ENCODE data around the gene ATXN7L2.

The ATXN7L2 gene

GRCh38 chr1:109499661-109500536, 16.2 kb downstream of the ATXN7L2 start:
- peak; percentile 31 for DNase-seq

GRCh38 chr1:109500941-109501381, 17.3 kb downstream of the ATXN7L2 start:
- peak; percentile 62 for DNase-seq

GRCh38 chr1:109501644-109502363, 18.1 kb downstream of the ATXN7L2 start:
- DNase-seq: no peak

DNA sequence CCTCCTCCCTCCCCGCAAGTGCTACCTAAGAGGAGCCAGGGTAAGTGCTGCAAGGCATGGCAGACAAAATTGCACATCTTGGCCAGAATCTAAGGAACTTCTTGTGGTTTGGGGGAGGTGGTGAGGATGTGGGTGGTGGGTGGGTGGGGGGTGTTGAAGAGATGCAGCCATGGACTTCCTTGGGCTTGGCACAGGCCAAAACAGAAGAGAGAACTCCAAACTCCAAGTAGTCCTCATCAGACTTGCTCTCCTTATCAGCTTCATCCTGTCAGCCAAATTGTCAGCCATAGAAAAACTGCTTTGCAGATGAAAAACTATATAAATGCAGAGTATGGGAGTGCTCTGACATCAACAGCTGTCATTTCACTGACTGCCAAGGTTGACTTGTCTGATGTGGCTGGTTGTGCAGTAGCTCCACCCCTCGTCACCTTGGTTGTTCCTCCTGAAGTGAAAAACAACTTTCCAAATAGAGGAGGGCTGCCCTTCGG, 18.7 kb downstream of the ATXN7L2 start:
- DNase-seq: no peak

- no peak for DNase-seq
Measured at GRCh38 chr1:109503935-109504334, 20.2 kb downstream of the ATXN7L2 start.

GRCh38 chr1:109504974-109505373, 21.3 kb downstream of the ATXN7L2 start:
- no peak for DNase-seq

DNA sequence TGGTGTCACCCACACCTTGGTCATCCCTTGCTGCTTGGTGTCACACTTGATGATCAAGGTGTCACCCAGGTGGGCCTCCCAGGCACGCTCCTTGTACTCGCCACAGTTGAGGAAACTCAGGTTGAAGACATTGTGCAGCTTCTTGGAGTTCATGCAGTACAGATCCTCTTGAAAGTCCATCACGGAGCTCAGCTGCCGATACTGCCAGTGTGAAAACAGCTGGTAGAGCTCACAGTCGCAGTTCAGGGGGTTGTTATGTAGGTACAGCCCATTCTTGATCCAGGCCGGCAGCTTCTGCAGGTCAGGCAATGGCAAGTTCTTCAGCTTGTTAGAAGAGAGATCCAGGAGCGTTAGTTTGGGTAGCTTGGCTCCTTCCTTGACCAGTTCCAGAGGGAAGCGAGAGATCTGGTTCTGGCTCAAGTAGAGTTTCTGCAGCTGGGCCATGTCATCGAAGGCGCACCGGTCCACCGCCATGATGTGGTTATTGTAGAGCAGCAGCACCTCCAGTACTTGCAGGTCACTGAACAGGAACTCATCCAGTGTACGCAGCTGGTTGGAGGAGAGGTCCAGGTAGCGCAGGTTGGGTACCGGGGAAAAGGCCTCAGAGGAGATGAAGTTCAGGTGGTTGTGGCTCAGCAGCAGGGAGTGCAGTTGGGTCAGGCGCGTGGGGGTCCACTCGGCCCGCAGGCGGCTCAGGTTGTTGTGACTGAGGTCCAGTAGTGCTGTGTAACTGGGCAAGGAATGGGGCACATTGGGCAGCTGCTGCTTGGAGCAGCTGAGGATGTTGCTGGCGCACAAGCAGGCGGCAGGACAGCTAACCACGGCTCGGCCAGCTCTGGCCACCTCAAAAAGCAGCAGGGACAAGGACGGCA, 24.5 kb downstream of the ATXN7L2 start:
- DNase-seq: no peak

DNA sequence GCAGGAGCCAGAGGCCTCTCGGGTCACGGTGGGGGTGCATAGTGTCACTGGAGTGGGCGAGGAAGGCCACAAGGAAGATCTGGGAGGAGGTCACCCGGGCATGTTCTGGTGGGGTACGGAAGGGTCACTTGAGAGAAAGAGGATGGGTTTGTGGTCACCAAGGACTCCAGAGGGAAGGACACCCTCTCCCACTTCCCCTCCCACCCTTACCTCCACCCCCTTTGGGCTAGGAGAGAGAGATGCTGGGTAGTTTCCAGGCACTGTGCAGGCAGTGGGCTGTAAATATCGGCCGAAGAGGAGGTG, 25.1 kb downstream of the ATXN7L2 start:
- DNase-seq: no peak

GRCh38 chr1:109509176-109510134, 25.8 kb downstream of the ATXN7L2 start, which contains the start of gene AMIGO1:
AMIGO1 (minus strand) TSS chr1:109509727; CDS start chr1:109508912, 815 bp downstream.
- peak; percentile 30 for DNase-seq

GRCh38 chr1:109513110-109513710, 29.5 kb downstream of the ATXN7L2 start:
- no peak for DNase-seq

DNA sequence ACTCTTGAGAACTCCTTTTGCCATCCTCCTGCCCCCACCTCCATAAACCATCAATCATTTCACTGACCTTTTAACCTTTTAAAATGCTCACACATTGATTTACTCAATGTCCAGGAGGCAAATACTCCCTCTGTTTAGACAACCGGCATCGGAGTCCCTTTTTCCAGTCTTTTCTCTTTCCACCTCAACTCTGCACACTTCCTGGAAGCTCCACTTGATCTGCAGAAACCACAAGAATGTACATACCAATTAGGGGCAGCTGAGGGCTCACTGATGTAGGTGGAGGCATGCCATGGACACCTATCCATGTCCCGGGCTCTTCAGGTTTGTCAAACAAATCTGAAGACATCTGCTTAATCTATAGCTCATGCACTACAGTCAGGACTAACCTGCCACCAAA, 31.1 kb downstream of the ATXN7L2 start:
- DNase-seq: no peak

- DNase-seq: peak; percentile 65
Measured at GRCh38 chr1:109516872-109517271, 33.2 kb downstream of the ATXN7L2 start.

DNA sequence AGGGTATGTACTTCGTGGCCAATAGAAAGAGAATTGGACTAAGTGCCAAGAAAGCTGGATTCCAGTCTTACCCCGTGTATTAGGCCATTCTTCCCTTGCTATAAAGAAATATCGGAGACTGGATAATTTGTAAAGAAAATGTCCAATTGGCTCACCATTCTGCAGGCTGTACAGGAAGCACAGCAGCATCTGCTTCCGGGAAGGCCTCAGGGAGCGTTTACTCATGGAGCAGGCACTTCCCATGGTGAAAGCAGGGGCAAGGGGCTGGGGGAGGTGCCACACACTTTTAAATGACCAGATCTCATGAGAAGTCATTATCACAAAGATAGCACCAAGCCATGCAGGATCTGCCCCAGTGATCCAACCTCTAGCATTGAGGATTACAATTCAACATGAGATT, 33.6 kb downstream of the ATXN7L2 start:
- DNase-seq: no peak

GRCh38 chr1:109521002-109521951, 37.6 kb downstream of the ATXN7L2 start:
- DNase-seq: no peak

- no peak for DNase-seq
Measured at GRCh38 chr1:109522026-109522425, 38.3 kb downstream of the ATXN7L2 start.

- DNase-seq: peak; percentile 34
Measured at GRCh38 chr1:109523706-109524105, 40.0 kb downstream of the ATXN7L2 start.

DNA sequence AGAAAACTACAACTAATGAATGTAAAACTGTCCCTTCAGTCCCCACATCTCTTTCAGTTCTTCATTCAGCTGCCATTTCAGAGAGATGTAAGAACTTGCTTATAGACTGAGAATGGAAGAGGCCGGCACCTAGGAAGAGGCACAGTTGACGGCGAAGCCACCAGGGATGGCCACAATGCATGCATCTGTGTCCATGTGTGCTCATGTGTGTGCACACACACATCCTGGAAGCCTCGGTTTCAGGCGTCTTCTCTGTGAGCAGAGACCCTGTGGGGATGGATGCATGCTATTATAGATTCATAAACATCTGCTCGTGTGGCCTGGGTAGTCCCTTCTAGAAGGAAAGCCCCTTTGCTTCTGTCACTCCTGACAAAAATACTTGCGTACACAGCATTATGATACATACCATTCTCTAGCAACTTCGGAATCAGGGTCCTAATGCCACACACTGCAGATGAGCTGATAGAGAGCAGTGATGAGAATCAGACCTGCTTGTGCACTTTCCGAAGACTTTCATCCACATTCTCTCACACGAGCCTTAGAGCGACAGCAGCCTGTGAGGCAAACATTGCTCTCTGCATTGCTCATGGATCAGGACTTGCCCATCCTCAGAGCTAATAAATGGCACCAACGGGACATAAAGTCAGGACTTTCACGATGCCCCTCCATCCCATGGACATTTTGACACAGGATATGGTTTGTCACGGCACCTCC, 43.5 kb downstream of the ATXN7L2 start:
- DNase-seq: no peak

- DNase-seq: no peak
Measured at GRCh38 chr1:109527846-109528695, 44.4 kb downstream of the ATXN7L2 start.
